Suppressor macrophage treated with lipopolysaccharide for 1 hour (primary cell): ENCODE results near the gene CA9.

Experiments used
- DNase-seq, 3 donors: peaks; one replicate each; pipeline ENCODE4 v3.0.0-alpha.2; 2020 to 2022

CA9 gene

GRCh38 chr9:35717132-35717870 lies 43.6 kb downstream of the CA9 start:
- DNase-seq, result no peak

DNA sequence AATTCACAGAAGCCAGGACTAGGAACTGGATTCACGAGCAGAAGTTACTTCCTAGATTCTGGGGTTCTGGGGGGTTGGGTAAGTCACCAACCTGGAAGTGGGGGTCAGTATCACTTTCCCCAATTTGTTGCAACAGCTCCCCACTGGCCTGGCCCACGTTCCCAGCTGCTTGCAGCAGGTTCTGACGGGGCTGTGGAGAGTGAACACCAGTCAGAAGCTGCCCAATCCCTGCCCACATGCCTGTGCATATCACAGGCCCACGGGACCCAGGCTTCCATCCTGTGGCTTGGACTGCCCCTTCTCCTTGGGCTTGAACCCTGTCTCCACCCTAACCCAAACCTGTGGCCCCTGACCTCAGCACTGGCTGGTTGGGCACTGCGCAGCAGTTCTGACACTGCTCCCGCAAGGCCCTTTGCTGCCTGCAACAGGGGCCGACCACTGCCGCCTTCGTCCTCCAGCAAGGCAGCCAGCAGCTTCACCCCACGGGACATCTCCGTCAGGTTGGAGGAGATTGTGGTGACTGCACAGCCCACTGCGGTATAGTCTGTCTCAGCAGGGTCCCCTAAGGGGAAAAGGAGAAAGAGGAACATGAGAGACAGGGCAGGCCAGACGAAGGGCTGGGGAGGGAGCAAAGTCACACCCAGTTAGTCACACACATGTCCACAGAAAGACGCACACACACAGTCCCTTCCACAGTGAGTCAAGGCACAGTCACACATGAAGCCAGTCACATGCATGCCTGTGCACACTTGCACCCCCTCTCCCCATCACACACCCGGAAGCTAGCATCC lies 45.2 kb downstream of the CA9 start:
- DNase-seq, result peak; percentile 63 to 67 (median 66)

DNA sequence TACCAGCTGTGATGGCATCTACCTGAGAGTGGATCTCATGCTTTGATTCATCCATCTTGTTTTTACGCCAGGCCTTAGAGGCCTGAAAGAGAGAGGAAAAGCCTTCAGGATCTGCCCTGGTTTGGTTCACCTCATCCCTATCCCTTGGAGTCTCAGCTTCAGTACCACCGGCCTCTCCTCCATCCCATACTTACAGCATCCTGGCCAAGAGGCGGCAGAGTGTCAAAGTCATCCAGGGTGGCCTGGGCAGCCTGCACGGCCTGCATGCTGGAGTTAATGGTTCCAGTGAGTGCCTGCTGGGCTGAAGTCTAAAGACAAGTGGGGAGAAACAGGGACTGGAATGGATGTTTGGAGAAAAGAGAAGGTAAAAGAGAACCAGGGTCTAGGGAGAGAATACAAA lies 45.8 kb downstream of the CA9 start:
- DNase-seq, result no peak

DNA sequence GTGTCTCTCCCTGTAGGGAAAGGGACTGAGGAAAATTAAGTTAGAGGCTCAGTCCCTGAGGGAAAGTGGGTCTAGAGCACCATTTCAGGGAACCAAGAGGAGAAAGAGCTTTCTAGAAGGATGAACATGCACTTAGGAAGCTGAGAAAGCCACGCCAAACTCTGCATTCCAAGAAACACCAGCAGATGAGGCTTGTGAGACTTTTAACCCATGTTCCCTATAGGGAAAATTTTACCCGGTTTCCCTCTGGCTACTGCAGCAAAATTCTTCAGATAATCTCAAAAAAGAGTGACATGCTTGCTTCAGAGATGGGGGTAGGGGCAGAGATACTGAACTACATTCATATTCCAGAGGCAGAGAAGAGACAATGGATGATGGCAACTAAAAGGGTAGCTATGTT lies 49.7 kb downstream of the CA9 start:
- DNase-seq, result no peak

- no peak for DNase-seq
These were observed 50.2 kb downstream of the CA9 start for GRCh38 chr9:35723908-35724307.

GRCh38 chr9:35725362-35725761 lies 51.6 kb downstream of the CA9 start:
- no peak for DNase-seq

DNA sequence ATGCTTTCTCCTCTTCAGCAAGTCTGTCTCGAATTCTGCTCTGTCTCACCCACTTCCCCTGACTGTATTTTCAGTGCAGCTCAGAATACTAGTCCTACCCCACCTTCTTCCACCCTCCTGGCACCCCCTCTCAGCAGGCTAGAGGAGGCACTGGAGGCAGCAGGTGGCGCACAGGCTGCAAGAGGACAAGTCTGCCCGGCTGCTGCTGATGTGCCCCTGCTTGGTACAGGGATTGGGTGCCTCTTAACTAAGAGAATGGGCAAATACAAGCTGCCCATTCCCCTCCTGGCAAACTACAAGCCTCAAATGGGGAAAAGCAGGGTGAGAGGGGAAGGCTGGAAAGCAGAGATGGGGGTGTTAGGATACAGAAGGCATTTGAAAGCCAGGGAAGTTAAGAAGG lies 53.2 kb downstream of the CA9 start:
- DNase-seq, result peak in 1 of 3 donors; percentile 33

DNA sequence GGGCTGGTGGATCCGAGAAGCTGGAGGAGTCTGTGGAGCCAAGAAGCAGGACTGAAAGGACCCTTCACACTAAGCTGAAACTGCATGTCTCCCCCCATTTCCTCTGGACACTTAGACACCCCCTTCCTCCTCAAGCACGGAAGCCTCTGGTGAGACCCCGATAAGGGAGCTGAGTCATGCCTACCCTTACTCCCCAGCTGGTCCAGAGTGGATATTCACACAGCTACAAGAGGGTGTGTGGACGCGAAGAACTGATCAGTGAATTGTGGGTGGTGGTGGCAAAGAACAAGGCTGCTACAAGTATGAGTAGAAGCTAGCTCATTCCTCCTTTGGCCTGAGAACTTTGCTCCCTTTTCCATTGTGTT lies 53.9 kb downstream of the CA9 start:
- DNase-seq, result no peak

DNA sequence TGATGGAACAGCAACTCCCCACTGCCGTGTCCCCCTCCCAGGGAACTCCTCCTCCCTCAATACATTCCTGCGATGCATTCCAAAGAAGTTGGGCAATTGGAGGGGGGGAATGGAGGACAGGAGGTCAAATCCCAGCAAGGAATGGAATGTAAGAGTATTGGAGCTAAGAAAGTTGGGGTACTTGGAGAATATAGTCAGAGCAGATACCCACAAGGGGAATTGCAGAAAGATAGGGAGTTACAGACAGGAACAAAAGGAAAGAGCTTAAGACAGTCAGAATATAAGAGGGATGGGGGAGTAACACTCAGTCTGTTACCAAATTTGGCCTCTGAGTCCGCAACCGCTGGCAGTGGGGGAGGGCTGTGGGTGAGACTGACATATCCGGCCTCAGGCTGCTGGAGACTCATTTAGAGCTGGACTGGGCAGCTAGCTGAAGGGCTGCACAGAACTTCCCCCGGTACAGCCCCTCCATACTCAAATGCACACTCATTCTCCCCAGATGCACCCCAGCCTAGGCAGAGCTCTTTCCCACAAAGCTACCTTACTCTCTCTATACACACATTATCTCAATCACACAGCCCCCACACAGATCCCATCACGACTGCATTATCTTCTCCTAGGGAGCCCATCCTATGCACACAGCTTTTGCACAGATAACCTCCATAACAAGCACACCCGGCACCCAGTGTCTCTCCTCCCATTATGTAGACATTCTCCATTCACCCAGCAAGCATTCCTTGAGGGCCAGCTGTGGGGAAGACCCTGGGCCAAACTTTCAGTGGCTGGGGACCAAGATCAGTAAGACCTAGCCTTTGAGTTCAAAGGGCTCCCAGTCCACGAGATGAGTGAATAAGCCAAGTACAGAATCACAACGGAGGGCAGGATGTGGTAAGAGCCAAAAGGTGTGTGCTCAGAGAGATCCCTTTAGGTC lies 54.6 kb downstream of the CA9 start:
- peak; percentile 83 to 86 (median 86) for DNase-seq

DNA sequence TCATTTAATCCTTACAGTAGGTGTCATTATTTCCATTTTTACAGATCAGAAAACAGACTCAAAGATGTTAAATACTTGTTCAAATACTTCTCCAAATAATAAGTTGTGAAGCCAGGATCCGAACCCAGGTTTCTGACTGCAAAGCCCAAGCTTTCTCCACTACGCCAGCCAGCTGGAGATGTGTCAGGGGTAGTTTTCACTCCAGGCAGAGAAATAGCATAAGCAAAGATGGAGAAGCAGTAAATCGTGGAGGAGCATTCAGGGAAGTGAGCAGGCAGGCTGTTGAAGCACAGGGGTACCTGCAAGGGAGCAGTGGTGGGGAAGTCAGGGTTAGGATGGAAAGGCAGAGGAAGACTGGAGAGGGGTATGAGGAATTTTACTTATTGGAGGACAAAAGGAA lies 55.4 kb downstream of the CA9 start:
- DNase-seq, result no peak

- DNase-seq, result peak; percentile 78 to 84 (median 83)
These were observed 56.2 kb downstream of the CA9 start for GRCh38 chr9:35729700-35730485.

- DNase-seq, result no peak
These were observed 56.7 kb downstream of the CA9 start for GRCh38 chr9:35730486-35730854.
